Activated CD8-positive, alpha-beta memory T cell treated with anti-CD3 and anti-CD28 coated beads, Interleukin-2, amount 50 U/mL, for 1 hour (primary cell): ENCODE results near the gene FRMD4B.

ENCODE experiments used
- DNase-seq: peaks from one replicate; pipeline ENCODE4 v3.0.0-alpha.2; 2020; ENCODE audit errors: extremely low read depth

FRMD4B gene

DNA sequence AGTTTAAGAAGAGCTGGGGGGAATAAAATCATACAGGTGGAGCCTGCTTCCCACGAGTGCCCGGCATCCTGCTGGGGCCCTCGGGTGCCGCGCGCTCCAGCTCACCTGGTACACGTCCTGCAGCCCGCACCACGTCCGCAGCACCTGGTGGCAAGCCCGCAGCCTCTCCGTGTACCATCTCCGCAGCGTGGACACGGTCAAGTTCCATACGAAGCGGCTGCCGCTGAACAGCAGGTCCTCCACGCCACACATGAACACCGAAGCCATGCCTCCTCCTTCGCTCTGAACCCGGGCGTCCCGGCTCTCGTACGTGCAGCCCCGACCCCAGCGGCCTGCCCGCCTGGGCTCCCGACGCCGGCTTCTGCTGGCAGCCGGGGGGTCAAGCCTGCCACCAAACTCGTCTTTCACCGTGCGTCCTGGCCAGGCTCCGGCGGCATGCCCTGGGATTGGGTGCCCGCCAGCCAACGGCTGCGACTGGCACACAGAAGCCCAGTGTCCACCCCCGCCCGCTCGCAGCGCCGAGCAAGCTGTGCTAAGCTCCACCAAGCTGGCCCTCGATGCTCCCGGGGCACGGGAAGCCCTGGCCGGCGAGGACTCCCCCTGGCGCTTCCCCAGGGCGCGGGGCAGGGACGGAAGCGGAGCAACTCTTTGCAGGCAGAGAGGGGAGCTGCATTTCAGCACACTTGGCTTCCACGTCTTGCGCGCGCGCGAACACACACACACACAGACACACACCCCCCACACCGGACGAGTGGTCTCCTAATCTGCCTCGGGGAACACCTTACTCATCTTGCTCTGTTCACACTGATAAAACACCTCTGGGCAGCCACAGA, at the start of gene FRMD4B:
FRMD4B (minus strand) TSS at position 366 of the 833 bp plus-strand sequence; CDS start at position 267, 99 bp downstream.
- DNase-seq = no peak

DNA sequence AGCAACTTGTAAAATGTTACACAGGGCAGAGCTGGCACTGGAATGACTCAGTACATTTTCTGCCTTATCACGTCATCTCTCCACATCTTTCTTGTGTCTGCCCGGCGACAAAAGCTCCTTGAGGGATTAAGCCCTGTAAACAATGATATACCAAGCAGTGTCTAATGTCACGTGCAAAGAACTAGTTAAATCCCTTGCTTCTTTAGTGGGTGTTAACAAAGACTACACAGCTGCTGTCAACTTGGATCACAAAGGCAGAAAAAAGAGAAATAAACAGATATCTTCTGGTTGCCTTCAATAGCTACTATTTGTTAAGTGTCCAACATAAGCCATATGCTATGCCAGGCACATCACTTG, 48.1 kb upstream of the FRMD4B start:
- no peak for DNase-seq

DNA sequence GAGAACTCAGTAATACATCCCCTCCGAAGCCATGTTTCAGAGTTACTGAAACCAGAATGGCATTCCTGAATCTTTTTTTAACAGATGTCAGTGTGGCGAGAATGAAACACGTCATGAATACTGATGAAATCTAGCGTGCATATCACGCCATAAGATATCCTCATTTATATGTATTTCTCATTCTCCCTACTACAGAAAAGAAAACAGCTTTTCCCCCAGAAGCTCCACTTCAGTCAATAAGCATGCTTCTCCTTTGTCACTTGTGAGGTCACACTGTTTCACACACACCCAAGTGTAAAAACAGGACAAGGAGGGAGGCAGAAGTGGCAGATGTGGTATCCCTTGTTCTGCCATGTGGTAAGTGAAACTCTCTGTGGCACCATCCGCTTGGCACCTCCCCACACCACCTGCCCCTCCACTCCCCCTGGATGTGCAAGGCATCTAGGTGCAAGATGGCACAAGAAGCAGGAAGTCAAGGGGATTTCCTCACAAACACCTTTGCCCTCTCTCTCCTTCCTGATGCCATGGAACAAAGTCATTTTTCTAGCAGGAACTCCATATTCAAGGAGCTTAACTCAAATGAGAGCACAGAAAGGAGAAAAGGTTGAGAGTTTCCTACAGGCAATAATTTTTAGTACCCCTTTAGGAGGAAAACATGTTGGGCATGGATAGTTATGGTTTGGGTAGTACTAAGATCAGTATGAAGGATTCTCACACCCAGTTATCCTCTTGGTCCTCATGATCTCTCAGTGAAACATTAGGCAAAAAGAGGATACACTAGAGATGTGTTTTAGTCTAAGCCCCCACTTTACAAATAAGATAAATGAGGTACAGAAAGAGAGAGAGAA, 47.5 kb upstream of the FRMD4B start:
- DNase-seq = no peak

DNA sequence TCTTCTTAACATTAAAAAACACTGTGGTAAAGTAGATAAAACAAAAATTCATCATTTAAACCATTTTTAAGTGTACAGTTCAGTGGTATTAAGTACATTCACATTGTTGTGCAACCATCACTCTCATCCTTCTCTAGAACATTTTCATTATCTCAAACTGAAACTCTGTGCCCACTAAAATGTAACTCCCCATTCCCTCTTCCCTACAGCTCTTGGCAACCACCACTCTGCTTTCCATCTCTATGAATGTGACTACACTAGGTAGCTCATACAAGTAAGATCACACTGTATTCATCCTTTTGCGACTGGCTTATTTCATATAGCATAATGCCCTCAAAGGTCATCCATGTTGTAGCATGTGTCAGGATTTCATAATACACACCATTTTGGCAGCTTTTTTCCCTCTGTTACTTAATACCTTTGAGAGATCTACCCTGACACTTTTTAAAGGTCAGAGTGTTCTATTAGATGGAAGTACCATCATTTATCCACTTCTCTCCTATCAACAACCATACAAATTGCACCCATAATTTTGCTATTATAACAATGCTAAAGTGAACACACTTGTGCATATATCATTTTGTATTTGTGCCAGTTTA, 42.9 kb upstream of the FRMD4B start:
- DNase-seq = no peak

DNA sequence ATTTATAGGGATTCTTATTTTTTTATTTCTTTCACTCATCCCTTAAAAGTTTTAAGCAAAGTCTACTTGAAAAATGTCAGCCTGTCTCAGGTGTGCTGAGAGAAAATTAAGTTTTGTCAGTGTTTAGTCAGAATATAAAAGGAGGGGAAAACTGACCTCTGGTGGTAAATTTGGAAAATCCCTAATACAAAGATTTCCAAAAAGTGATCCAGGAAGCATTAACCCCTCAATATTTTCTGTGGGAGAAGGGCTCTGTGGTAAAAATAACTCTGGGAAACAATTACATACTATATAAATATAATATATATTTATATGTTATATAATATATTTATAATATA, 41.0 kb upstream of the FRMD4B start:
- no peak for DNase-seq

DNA sequence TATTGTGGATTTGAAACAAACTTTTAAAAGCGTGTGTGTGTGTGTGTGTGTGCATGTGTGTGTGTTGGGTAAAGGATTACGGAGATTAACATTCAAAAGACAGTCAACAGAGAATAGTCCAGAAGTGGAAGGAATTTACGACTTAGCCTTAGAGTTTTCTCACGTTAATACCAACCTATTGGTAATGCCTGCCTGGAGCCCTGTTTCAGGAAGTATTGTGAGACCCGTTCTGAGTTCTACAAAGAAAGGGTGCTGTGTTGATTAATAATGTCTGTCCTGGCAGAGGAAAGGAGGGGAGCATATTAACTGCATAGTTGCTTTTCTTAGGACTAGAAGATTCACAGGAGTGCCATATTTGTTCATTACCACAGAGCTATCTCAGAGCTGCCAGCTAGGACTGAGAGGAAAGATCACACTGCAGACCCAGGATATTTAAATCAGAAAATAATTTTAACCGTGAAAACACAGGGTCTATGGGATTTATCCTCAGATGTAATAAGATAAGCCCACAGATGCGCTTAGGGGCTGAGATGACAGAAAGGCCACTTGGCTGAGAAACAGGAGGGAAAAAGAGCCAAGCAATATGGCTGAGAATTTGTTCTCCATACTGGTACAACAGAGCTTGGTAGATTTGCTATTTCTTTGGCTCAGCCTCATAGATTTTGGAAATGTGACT, 40.5 kb upstream of the FRMD4B start:
- DNase-seq = no peak

DNA sequence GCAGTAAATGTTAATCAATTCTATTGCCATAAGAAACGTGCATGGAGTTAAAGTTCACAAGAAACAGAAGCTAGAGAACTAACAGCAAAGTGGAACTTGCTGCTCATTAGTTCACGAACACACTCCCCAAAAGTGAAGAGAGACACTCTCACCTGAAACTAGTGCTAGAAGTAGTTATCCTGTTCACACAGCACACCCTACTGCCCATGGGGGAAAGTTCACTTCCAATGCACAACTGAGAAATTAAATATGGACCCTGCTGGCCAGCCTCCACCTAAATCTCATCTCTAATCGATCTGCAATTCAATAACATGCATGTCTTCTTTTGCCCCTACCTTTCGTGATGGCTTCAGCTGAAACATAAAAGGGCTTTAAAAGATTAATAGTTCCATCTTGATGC, 39.4 kb upstream of the FRMD4B start:
- DNase-seq = no peak

DNA sequence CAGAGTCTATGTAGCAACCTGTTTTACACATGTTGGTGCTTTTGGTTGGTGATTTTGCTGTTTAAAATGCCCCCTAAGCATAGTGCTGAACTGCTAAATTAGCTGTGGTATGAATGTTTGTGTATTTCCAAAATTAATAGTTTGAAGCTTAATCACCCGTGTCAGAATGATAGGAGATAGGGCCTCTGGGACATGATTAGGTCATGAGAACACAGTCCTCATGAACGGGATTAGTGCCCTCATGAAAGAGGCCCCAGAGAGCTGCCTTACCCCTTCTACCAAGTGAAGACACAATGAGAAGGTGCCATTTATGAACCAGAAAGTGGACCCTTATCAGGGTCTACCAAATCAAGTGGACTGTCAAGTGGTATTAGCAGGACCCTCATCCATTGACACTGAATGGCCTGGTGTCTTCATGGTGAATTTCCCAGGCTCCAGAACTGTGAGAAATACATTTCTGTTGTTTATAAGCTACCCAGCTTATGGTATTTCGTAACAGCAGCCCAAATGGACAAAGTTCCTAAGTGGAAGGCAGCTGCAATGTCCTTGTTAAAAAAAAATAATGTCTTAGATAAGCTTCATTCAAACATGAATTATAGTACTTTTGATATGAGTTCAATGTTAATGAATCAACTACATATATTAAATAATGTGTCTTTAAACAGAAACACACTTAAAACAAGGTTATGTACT, 37.7 kb upstream of the FRMD4B start:
- DNase-seq = no peak

DNA sequence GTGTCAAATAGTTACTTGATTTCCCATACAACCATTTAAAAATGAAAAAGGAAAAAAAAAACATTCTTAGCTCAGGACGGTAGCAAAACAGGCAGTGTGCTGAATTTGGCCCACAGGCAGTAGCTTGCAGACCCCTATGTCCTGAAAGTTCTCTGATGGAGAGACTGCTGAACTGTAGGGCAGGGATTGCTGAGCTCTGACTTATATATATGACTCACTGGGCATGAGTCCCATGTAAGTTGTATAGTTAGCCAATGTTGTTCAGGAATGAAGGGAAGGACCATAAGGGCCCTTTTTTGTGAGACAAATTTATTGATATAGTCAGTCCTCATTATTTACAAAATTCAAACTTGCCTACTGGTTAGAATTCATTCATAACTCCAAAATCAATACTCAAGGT, 36.9 kb upstream of the FRMD4B start:
- no peak for DNase-seq

DNA sequence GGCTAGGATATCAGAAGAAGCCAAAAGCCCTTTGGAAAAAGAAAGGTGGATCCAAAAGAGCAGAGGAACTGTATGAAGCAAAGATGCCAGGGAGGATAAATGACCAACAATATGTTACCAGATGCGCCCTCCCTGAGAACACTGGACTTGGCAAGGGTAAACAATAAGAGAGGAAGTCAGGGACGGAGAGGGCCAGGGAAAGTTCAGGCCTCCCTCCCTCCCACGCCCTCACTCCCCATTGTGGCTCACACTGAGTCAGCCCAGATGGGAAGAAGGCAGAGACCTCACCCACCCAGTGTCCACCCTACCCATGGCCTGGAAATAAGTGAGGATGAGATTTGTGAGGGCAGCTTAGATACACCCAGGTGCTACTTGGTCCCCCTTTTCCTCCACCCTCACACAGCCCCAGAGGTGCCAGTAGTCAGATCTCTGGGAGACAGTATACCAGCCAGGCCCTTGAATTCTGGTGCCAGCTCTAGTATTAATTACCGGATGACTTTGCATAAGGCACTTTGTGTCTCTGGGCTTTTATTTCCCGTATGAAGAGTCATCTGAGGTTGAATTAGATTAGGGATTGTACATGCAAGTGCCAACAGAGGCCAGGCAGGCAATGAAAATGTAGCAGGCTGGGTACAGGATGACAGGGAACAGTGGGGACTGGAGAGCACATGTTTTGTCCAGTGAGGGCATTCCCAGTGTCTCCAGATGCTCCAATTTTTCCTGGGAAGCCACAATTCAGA, 35.1 kb upstream of the FRMD4B start:
- no peak for DNase-seq

DNA sequence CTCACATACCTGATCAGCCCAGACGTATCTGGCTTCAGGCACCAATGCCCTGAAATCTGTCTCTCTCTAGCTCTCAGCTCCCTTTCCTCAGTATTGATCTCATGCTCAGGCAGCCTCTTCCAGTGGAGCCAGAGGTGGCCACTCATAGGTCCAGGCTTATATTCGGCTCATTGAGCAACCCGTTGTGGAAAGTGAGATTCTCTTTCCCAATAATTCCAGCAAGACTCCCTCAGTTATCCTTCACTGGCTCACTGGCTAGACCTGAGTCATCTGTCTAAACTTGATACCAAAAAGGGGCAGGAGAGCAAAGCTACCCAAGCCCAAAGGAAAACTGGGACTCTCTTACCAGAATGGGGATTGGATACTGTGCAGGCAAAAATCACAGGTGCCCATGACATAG, 33.4 kb upstream of the FRMD4B start:
- DNase-seq = no peak

DNA sequence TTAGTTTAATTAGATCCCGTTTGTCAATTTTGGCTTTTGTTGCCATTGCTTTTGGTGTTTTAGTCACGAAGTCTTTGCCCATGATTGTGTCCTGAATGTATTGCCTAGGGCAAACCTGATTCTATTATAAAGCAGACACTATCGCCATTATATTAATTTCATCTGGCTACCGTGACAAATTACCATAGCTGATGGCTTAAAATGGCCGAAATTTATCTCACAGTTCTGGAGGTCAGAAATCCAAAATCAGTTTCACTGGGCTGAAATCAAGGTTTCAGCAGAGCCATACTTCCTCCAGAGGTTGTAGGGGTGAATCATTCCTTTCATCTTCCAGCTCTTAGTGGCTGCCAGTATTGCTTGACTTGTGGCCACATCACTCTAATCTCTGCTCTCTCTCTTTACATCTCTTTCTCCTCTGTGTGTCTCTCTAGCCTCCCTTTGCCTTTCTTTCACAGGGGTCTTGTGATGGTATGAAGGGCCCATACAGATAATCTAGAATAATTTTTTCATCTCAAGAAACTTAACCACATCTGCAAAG, 31.7 kb upstream of the FRMD4B start:
- DNase-seq = no peak

DNA sequence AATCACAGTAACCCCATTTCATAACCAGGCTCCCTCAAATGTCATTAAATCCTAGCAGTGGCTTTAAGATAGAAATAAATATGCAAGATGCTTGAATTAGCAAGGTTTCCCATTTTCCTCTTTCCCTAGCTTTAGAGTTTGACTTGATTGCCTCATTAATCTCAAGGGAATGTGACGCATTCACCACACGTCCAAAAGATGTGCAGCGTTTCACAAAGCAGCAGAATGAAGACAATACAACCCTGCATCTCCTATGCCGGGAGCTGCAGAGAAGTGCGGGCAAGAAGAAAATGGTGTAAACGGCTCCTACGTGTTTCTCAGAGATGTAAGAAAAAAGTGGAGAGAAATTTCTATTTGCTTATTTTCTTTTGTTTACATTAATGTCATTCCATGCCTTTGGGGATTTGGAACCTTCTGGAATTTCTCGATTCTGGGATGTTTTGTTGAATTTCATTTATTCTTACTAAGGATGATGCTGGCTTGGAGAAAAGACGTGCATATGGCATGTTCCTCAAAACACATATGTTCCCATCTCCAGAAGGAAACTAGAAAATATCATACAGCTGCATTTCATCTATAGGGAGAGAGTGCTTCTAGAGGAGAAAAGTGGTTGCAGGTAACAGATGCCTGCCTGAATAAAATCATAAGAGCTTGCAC, 27.8 kb upstream of the FRMD4B start:
- DNase-seq = no peak

DNA sequence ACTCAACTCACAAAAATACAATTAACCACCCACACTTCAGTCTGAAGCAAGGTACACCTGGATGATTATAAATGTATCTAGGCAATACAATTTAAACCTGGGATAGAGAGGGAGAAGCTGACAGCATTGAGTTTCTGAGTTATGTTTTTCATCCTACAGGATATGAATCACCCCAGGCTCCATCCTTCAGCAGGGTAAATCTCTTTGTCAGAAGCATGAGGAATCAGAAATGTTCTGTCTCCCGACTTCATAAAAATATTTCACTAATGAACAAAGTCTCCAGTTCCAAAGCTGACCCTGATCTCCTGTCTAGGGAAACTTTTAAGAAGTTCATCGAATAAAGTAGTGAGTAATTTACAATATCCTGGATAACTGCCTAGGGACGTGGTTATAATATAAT, 25.5 kb upstream of the FRMD4B start:
- DNase-seq = no peak

DNA sequence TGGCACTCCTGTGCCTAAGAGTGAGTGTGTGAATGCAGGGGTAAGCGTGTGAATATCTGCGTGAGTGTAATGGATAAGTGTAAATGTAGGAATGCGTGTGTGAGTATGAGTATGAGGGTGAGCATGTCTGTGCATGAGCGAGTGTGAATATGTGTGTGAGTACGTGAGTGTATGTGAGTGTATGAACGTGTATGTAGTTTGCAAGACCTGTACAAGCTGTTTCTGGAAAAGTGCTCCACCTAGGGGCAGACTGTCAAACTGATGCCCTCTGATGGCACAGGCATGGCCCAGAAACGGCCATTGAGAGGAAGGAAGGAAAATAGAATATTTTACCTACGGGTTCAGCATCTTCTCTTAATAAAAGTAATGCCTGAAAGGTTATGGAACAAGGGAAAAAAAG, 24.4 kb upstream of the FRMD4B start:
- DNase-seq = no peak

DNA sequence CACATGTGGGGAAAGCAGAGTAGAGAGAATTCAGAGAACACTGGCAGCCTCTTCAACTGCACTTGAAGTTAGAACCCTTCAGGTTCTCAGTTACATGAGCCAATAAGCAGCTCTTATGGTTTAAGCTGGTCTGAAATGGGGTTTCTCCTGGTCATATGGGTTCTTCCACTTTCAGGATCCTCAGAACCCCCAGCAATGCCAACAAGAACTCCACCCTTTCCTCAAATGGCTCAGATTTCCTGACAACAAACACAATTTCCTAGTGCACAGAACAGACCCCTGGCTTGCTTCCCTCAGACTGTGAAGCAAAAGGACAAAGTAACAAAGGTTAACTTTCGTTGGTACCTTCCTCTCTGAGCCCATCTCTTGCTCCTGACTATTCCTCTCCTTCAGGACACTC, 23.9 kb upstream of the FRMD4B start:
- no peak for DNase-seq

DNA sequence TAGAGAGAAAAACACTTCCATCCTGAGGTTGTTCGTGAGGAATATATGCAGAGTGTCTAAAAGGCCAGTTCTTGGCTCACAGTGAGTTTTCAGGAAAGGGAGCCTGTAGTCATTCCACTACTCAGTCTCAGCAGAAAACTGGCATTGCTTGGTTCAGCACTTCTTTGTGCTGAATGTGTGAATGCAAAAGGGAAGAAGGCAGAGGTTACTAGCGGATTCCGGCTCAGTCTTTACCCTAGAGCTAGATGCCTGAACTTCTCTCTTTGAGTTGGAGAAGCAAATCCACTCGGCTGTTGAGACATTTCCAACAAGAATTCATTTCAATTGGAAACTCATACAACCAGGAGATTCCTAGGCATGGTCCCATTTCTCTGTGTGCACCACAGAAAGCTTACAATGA, 23.1 kb upstream of the FRMD4B start:
- DNase-seq = no peak

DNA sequence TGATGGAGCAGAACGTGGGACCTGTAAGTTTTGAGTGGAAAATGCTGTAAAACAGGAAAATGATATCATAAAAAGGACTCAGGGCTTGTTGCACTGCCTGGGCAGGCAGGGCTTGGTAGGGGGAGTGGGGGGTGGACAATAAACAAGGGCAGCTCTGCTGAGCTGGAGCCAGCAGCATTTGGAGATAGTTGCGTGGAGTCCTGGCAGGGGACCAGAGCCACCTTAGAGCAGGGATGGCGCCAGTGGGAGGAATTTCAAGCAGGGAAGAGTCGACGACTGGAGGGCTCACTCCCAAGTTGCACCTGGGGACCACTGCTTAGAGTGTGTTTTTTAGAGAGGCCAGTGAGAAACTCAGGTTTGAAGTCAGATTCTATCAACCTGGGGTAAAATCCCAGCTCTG, 22.7 kb upstream of the FRMD4B start:
- DNase-seq = no peak

DNA sequence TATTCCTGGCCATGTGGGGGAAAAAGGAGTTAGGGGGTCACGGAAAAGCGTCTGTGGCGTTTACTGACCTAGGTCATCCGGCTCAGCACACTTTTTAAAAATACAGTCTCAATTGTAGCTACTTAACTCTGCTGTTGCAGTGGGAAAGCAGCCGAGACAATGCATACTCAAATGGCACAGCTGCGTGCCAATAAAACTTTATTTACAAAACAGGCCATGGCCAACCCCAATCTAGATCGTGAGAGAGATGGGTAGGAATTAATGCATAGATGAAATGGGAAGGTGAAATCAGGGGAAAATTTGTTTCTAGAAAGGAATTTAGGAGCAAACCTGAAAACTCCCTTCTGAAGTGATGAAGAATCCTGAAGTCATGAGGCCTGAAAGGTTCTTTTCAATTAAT, 22.0 kb upstream of the FRMD4B start:
- DNase-seq = no peak

DNA sequence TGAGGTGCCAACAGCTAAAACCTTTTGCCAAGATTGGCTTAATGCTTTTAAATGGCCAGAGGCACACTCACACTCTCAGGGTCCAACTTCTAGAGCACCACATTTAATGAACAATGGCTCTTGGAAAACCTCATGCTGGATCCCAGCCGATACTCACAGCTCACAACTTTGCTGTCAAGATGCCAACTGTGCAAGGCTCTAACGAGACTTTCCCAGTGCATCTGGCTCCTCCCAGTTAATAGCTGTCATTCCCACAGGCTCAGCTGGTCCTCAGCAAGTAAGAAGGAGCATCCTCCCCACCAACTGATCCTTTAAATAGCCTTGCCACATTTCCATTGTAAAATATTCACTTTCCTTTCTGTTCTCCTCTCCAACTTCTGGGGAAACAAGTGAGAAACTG, 20.3 kb upstream of the FRMD4B start:
- no peak for DNase-seq
